ENCODE measurements around the gene ATF1.
"Not testable (repeated sequence)": the region's sequence is repeated elsewhere in the genome, so short reads cannot be mapped to it uniquely, and the experiment has no call there.

Gene ATF1

GRCh38 chr12:50765095-50765911, 1.4 kb downstream of the ATF1 start:
- peaks cover 29% of the 10 kb centered on the region for H3K79me2 ChIP-seq (ENCODE audit: control insufficient read depth, insufficient read depth, low read length, poor library complexity)
- peak overlapping the region; percentile 95 for H4K8ac ChIP-seq (ENCODE audit: low read depth, low read length)
- H3K4me1 ChIP-seq (ENCODE audit: control insufficient read depth in 1 of 2, insufficient read depth in 2 of 2, low read length in 2 of 2): peaks cover 17 to 19% of the 10 kb centered on the region in 2 experiments
- H2BK12ac ChIP-seq (ENCODE audit: low read length): no peak overlapping the region
- H3K4me3 ChIP-seq (ENCODE audit: low read depth, low read length): peak overlapping the region; percentile 84
- no peaks in the 10 kb centered on the region for H3K9me3 ChIP-seq (ENCODE audit: insufficient read depth, low read depth, low read length)
- H3K4ac ChIP-seq (ENCODE audit: low read depth, low read length): peak overlapping the region; percentile 98
- no peaks in the 10 kb centered on the region for H3K27me3 ChIP-seq (ENCODE audit: insufficient read depth, low read length)
- peak overlapping the region; percentile 100 for H2BK5ac ChIP-seq (ENCODE audit: low read depth, low read length, poor library complexity)
- no peak overlapping the region for H2AK5ac ChIP-seq (ENCODE audit: low read length)
- peaks cover 0 to 2% of the 10 kb centered on the region in 2 experiments for H3K36me3 ChIP-seq (ENCODE audit: control insufficient read depth in 1 of 2, insufficient read depth in 2 of 2, low read length in 2 of 2)
- H2BK120ac ChIP-seq (ENCODE audit: insufficient read depth, low read length, poor library complexity): peak overlapping the region; percentile 99
- no peak overlapping the region for H3K23ac ChIP-seq (ENCODE audit: low read length)
- H4K12ac ChIP-seq (ENCODE audit: low read depth, low read length): peak overlapping the region; percentile 68
- DNase-seq: peak; percentile 71 to 87
- peak overlapping the region; percentile 95 for H2AFZ ChIP-seq (ENCODE audit: insufficient read depth, low read length, poor library complexity)
- H3K9ac ChIP-seq (ENCODE audit: low read length): no peak overlapping the region
- peak overlapping the region; percentile 99 for H4K91ac ChIP-seq (ENCODE audit: low read depth, low read length)
- H3K79me1 ChIP-seq (ENCODE audit: low read length): peaks cover 30% of the 10 kb centered on the region
- peak overlapping the region; percentile 98 for H3K14ac ChIP-seq (ENCODE audit: low read length)
- peak overlapping the region; percentile 76 for H3K4me2 ChIP-seq (ENCODE audit: low read length)
- WGBS (ENCODE audit: extremely low coverage, insufficient coverage, insufficient read length): no CpG with 5 or more reads among the region's 13 CpGs
- peak overlapping the region; percentile 99 for H3K27ac ChIP-seq (ENCODE audit: low read depth, low read length)
- no peak overlapping the region for H3K18ac ChIP-seq (ENCODE audit: low read length)

GRCh38 chr12:50768391-50768790, 4.5 kb downstream of the ATF1 start:
- peaks cover 17 to 18% of the 10 kb centered on the region in 2 experiments for H3K4me1 ChIP-seq (ENCODE audit: control insufficient read depth in 1 of 2, insufficient read depth in 2 of 2, low read length in 2 of 2)
- H3K4ac ChIP-seq (ENCODE audit: low read depth, low read length): no peak overlapping the region
- no peak overlapping the region for H3K4me2 ChIP-seq (ENCODE audit: low read length)
- H3K79me1 ChIP-seq (ENCODE audit: low read length): peaks cover 28% of the 10 kb centered on the region
- H4K12ac ChIP-seq (ENCODE audit: low read depth, low read length): no peak overlapping the region
- H3K79me2 ChIP-seq (ENCODE audit: control insufficient read depth, insufficient read depth, low read length, poor library complexity): peaks cover 27% of the 10 kb centered on the region
- no peak overlapping the region for H3K23ac ChIP-seq (ENCODE audit: low read length)
- H3K9me3 ChIP-seq (ENCODE audit: insufficient read depth, low read depth, low read length): no peaks in the 10 kb centered on the region
- peaks cover 7 to 8% of the 10 kb centered on the region in 2 experiments for H3K36me3 ChIP-seq (ENCODE audit: control insufficient read depth in 1 of 2, insufficient read depth in 2 of 2, low read length in 2 of 2)
- no peak overlapping the region for H4K8ac ChIP-seq (ENCODE audit: low read depth, low read length)
- no peak overlapping the region for H2AFZ ChIP-seq (ENCODE audit: insufficient read depth, low read length, poor library complexity)
- no peak overlapping the region for H2BK120ac ChIP-seq (ENCODE audit: insufficient read depth, low read length, poor library complexity)
- no peak overlapping the region for H4K91ac ChIP-seq (ENCODE audit: low read depth, low read length)
- no peak overlapping the region for H2BK5ac ChIP-seq (ENCODE audit: low read depth, low read length, poor library complexity)
- no peak overlapping the region for H3K14ac ChIP-seq (ENCODE audit: low read length)
- H2AK5ac ChIP-seq (ENCODE audit: low read length): no peak overlapping the region
- H3K9ac ChIP-seq (ENCODE audit: low read length): no peak overlapping the region
- H3K27me3 ChIP-seq (ENCODE audit: insufficient read depth, low read length): no peaks in the 10 kb centered on the region
- H3K4me3 ChIP-seq (ENCODE audit: low read depth, low read length): no peak overlapping the region
- WGBS (ENCODE audit: extremely low coverage, insufficient coverage, insufficient read length): no CpG with 5 or more reads among the region's 3 CpGs
- DNase-seq: no peak
- no peak overlapping the region for H2BK12ac ChIP-seq (ENCODE audit: low read length)
- H3K27ac ChIP-seq (ENCODE audit: low read depth, low read length): no peak overlapping the region
- no peak overlapping the region for H3K18ac ChIP-seq (ENCODE audit: low read length)

- H2AK5ac ChIP-seq (ENCODE audit: low read length); H3K27me3 ChIP-seq (ENCODE audit: insufficient read depth, low read length); H2BK5ac ChIP-seq (ENCODE audit: low read depth, low read length, poor library complexity); H3K9ac ChIP-seq (ENCODE audit: low read length); H4K12ac ChIP-seq (ENCODE audit: low read depth, low read length); H4K8ac ChIP-seq (ENCODE audit: low read depth, low read length); H2AFZ ChIP-seq (ENCODE audit: insufficient read depth, low read length, poor library complexity); H3K9me3 ChIP-seq (ENCODE audit: insufficient read depth, low read depth, low read length); H3K14ac ChIP-seq (ENCODE audit: low read length); H3K36me3 ChIP-seq (ENCODE audit: control insufficient read depth in 1 of 2, insufficient read depth in 2 of 2, low read length in 2 of 2); H3K4me2 ChIP-seq (ENCODE audit: low read length); H3K4me3 ChIP-seq (ENCODE audit: low read depth, low read length); H4K91ac ChIP-seq (ENCODE audit: low read depth, low read length); H3K23ac ChIP-seq (ENCODE audit: low read length); H3K18ac ChIP-seq (ENCODE audit: low read length); H3K27ac ChIP-seq (ENCODE audit: low read depth, low read length): not testable (repeated sequence)
- WGBS (ENCODE audit: extremely low coverage, insufficient coverage, insufficient read length): no CpG with 5 or more reads among the region's 2 CpGs
- peaks cover 27% of the 10 kb centered on the region for H3K79me2 ChIP-seq (ENCODE audit: control insufficient read depth, insufficient read depth, low read length, poor library complexity)
- DNase-seq: peak; percentile 35 to 56
- peak overlapping the region; percentile 91 for H2BK12ac ChIP-seq (ENCODE audit: low read length)
- peak overlapping the region; percentile 33 for H2BK120ac ChIP-seq (ENCODE audit: insufficient read depth, low read length, poor library complexity)
- H3K4ac ChIP-seq (ENCODE audit: low read depth, low read length): peak overlapping the region; percentile 99
- H3K79me1 ChIP-seq (ENCODE audit: low read length): peaks cover 25% of the 10 kb centered on the region
- H3K4me1 ChIP-seq (ENCODE audit: control insufficient read depth in 1 of 2, insufficient read depth in 2 of 2, low read length in 2 of 2): peaks cover 17 to 18% of the 10 kb centered on the region in 2 experiments
These were observed 4.9 kb downstream of the ATF1 start for GRCh38 chr12:50768813-50769212.

- Histone ChIP-seq H2AFZ (ENCODE audit: insufficient read depth, low read length, poor library complexity) (no peak overlapping the region), H2AK5ac (ENCODE audit: low read length) (no peak overlapping the region), H4K12ac (ENCODE audit: low read depth, low read length) (no peak overlapping the region), H3K79me1 (ENCODE audit: low read length) (peaks cover 9% of the 10 kb centered on the region), H3K14ac (ENCODE audit: low read length) (no peak overlapping the region), H2BK120ac (ENCODE audit: insufficient read depth, low read length, poor library complexity) (no peak overlapping the region), H3K79me2 (ENCODE audit: control insufficient read depth, insufficient read depth, low read length, poor library complexity) (peaks cover 19% of the 10 kb centered on the region), H3K27ac (ENCODE audit: low read depth, low read length) (no peak overlapping the region), H4K8ac (ENCODE audit: low read depth, low read length) (no peak overlapping the region), H3K18ac (ENCODE audit: low read length) (no peak overlapping the region), H3K4me2 (ENCODE audit: low read length) (no peak overlapping the region), H2BK12ac (ENCODE audit: low read length) (no peak overlapping the region), H3K27me3 (ENCODE audit: insufficient read depth, low read length) (no peaks in the 10 kb centered on the region), H3K9me3 (ENCODE audit: insufficient read depth, low read depth, low read length) (no peaks in the 10 kb centered on the region), H3K4me3 (ENCODE audit: low read depth, low read length) (no peak overlapping the region), H3K36me3 (ENCODE audit: control insufficient read depth in 1 of 2, insufficient read depth in 2 of 2, low read length in 2 of 2) (peaks cover 8 to 9% of the 10 kb centered on the region in 2 experiments), H4K91ac (ENCODE audit: low read depth, low read length) (no peak overlapping the region), H3K9ac (ENCODE audit: low read length) (no peak overlapping the region), H3K23ac (ENCODE audit: low read length) (no peak overlapping the region), H3K4me1 (ENCODE audit: control insufficient read depth in 1 of 2, insufficient read depth in 2 of 2, low read length in 2 of 2) (peaks cover 9 to 11% of the 10 kb centered on the region in 2 experiments), H2BK5ac (ENCODE audit: low read depth, low read length, poor library complexity) (no peak overlapping the region), H3K4ac (ENCODE audit: low read depth, low read length) (peak overlapping the region; percentile 75)
- DNase-seq: no peak
- no CpG with 5 or more reads among the region's 5 CpGs for WGBS (ENCODE audit: extremely low coverage, insufficient coverage, insufficient read length)
These were observed 7.5 kb downstream of the ATF1 start for GRCh38 chr12:50771409-50771808.

All from trophoblast cell (in vitro differentiated cells and primary cell).